HepG2 (cell line): ENCODE measurements around the gene COPZ2. TPM values are rescaled to one million over a fixed set of nuclear protein-coding genes. Genes with fewer than 3 reads are reported as not detected.

ENCODE experiments used
- BCL6 ChIP-seq: IDR thresholded peaks from 2 replicates; pipeline ENCODE4 v1.6.1; 2016; ENCODE audit warnings: missing genetic modification reagents, missing compliant biosample characterization
- HMG20B ChIP-seq: conservative IDR thresholded peaks from 2 replicates; pipeline ENCODE4 v1.6.1; 2016; ENCODE audit warnings: missing genetic modification reagents, missing compliant biosample characterization
- HNF4A ChIP-seq: sonication (generic); formaldehyde crosslinking; IDR thresholded peaks from 2 replicates; pipeline ENCODE4 v1.4.0; 2020; ENCODE audit warnings: missing genetic modification reagents
- IRF2 ChIP-seq: IDR thresholded peaks from 2 replicates; pipeline ENCODE4 v1.6.1; 2018; ENCODE audit warnings: missing genetic modification reagents, missing compliant biosample characterization
- KMT2B ChIP-seq: IDR thresholded peaks from 2 replicates; pipeline ENCODE4 v1.6.1; 2016; ENCODE audit warnings: missing genetic modification reagents, missing compliant biosample characterization
- LCORL ChIP-seq, 2 experiments: fragments of 450-650 bp in 1 of 2; sonication (generic) in 1 of 2; formaldehyde crosslinking in 1 of 2; IDR thresholded peaks; 2 replicates each; pipeline versions ENCODE4 v1.5.0 to v1.6.1; 2017 to 2020; ENCODE audit warnings: antibody characterized with exemption in 1 of 2, missing genetic modification reagents in 1 of 2
- NBN ChIP-seq: fragments of 450-650 bp; conservative IDR thresholded peaks from 2 replicates; pipeline ENCODE4 v1.6.1; 2017
- NCOA2 ChIP-seq: sonication (generic); formaldehyde crosslinking; IDR thresholded peaks from 2 replicates; pipeline ENCODE4 v1.8.0; 2022; ENCODE audit warnings: inconsistent platforms
- SALL1 ChIP-seq: sonication (generic); formaldehyde crosslinking; IDR thresholded peaks from 2 replicates; pipeline ENCODE4 v1.8.0; 2022; ENCODE audit warnings: mild to moderate bottlenecking, missing genetic modification reagents
- ZNF20 ChIP-seq: sonication (generic); formaldehyde crosslinking; IDR thresholded peaks from 2 replicates; pipeline ENCODE4 v1.4.0; 2020; ENCODE audit warnings: mild to moderate bottlenecking, moderate library complexity, missing genetic modification reagents
- polyA plus RNA-seq, 8 experiments: library from polyadenylated mRNA; depleted of rRNA in 3 of 8; stranded (reverse) in 7 of 8; unstranded in 1 of 8; fragments of >200 nt; fragmentation: Illumina TruSeq in 4 of 8; extraction: Trizol in 4 of 8; gene quantifications; 2 replicates each; pipeline versions ENCODE4 v1.2.1 to v1.2.3, GENCODE V29; 2011 to 2016; ENCODE audit warnings: low read depth in 4 of 8, missing spikeins in 1 of 8, mixed read lengths in 1 of 8; ENCODE audit not compliant: insufficient read depth in 1 of 8
- total RNA-seq, 5 experiments: library from RNA; depleted of rRNA; stranded (reverse); fragments of >200 nt; fragmentation: Illumina TruSeq; extraction: Trizol; gene quantifications; 2 replicates each; pipeline ENCODE4 v1.2.3, GENCODE V29; 2016; ENCODE audit warnings: low read depth in 1 of 5
- TF ChIP-seq, protein P1 (sequence below): conservative IDR thresholded peaks from 2 replicates; pipeline ENCODE4 v1.6.1; 2018; ENCODE audit warnings: missing genetic modification reagents
- TF ChIP-seq, protein P2 (sequence below): sonication (generic); formaldehyde crosslinking; IDR thresholded peaks from 2 replicates; pipeline ENCODE4 v1.5.0; 2020; ENCODE audit warnings: mild to moderate bottlenecking, missing genetic modification reagents, moderate library complexity
- TF ChIP-seq, protein P3 (sequence below): sonication (generic); formaldehyde crosslinking; IDR thresholded peaks from 2 replicates; pipeline ENCODE4 v1.9.0; 2022; ENCODE audit warnings: low read depth, missing genetic modification reagents
- TF ChIP-seq, protein P4 (sequence below): IDR thresholded peaks from 2 replicates; pipeline ENCODE4 v1.4.0; 2020; ENCODE audit warnings: mild to moderate bottlenecking, missing genetic modification reagents
- TF ChIP-seq, protein P5 (sequence below): sonication (generic); formaldehyde crosslinking; IDR thresholded peaks from 2 replicates; pipeline ENCODE4 v1.5.1; 2020; ENCODE audit warnings: mild to moderate bottlenecking, missing genetic modification reagents, moderate library complexity

The COPZ2 gene
- total and polyA plus RNA-seq, 2 of the 13 experiments (the other 11 are each of a cell fraction or from before 2014, with no cell fraction given) = 0.61 to 1.5 TPM

DNA sequence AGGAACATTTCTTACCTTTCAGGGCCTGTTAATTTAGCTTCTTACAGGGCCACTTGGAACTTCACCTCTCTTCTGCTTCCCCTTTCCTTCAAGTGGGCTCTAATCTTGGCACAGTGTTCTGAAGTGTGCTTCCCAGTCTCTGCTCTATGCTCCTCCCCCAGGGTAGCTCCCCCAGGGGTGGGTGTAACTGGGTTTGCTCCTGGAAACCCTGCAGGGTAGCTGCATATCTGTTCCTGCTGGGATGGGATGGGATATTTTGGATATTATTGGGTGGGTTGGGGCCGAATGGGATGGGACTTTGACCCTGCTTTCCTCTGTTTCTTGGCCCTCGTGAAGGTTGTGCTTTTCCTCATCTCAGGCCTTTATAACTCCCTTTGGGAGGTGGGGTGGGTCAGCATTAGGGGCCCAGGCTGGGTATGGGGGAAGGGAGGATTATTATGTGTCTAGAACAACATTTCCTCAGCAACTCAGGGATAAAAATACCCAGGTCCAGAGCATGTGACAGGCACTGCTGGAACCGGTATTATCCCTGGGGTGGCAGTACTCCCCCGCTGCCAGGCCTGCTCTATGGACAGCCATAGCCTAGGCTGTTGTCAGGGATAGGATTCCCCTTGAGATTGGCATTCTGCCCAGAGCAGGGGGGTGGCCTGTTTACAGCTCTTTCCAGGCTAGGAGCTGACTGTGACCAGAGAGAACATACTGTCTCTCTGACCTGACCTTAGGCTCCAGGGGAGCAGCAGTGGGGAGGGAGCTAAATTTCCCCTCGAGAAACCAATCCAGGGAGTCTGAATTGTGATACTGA is 15.6 kb upstream of the COPZ2 start (continued):
- TF ChIP-seq, protein P1, sequence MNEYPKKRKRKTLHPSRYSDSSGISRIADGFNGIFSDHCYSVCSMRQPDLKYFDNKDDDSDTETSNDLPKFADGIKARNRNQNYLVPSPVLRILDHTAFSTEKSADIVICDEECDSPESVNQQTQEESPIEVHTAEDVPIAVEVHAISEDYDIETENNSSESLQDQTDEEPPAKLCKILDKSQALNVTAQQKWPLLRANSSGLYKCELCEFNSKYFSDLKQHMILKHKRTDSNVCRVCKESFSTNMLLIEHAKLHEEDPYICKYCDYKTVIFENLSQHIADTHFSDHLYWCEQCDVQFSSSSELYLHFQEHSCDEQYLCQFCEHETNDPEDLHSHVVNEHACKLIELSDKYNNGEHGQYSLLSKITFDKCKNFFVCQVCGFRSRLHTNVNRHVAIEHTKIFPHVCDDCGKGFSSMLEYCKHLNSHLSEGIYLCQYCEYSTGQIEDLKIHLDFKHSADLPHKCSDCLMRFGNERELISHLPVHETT (CRISPR knock-in tag) = no peak
- TF ChIP-seq, protein P2, sequence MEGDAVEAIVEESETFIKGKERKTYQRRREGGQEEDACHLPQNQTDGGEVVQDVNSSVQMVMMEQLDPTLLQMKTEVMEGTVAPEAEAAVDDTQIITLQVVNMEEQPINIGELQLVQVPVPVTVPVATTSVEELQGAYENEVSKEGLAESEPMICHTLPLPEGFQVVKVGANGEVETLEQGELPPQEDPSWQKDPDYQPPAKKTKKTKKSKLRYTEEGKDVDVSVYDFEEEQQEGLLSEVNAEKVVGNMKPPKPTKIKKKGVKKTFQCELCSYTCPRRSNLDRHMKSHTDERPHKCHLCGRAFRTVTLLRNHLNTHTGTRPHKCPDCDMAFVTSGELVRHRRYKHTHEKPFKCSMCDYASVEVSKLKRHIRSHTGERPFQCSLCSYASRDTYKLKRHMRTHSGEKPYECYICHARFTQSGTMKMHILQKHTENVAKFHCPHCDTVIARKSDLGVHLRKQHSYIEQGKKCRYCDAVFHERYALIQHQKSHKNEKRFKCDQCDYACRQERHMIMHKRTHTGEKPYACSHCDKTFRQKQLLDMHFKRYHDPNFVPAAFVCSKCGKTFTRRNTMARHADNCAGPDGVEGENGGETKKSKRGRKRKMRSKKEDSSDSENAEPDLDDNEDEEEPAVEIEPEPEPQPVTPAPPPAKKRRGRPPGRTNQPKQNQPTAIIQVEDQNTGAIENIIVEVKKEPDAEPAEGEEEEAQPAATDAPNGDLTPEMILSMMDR = peak; percentile 37
- 0 out of 2 replicates have a peak, but pooled peaks have one; percentile 1 for TF ChIP-seq KMT2B (CRISPR knock-in tag)
- no peak for TF ChIP-seq ZNF20 (CRISPR knock-in tag)
- peak; percentile 2; the same call in 1 of the 2 replicates for TF ChIP-seq HNF4A (CRISPR knock-in tag)
- TF ChIP-seq SALL1 (CRISPR knock-in tag) = peak; percentile 53; the same call in 1 of the 2 replicates
- TF ChIP-seq NBN = no peak
- no peak for TF ChIP-seq HMG20B (CRISPR knock-in tag)
- TF ChIP-seq LCORL (IDR thresholded peaks at IDR 0.05) = no peak
- TF ChIP-seq LCORL (CRISPR knock-in tag; IDR thresholded peaks at IDR 0.05) = 0 out of 2 replicates have a peak, but pooled peaks have one; percentile 15
- TF ChIP-seq, protein P3, sequence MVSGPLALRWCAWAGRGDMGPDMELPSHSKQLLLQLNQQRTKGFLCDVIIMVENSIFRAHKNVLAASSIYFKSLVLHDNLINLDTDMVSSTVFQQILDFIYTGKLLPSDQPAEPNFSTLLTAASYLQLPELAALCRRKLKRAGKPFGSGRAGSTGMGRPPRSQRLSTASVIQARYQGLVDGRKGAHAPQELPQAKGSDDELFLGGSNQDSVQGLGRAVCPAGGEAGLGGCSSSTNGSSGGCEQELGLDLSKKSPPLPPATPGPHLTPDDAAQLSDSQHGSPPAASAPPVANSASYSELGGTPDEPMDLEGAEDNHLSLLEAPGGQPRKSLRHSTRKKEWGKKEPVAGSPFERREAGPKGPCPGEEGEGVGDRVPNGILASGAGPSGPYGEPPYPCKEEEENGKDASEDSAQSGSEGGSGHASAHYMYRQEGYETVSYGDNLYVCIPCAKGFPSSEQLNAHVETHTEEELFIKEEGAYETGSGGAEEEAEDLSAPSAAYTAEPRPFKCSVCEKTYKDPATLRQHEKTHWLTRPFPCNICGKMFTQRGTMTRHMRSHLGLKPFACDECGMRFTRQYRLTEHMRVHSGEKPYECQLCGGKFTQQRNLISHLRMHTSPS (CRISPR knock-in tag) = peak; percentile 46; the same call in 1 of the 2 replicates
- TF ChIP-seq, protein P4, sequence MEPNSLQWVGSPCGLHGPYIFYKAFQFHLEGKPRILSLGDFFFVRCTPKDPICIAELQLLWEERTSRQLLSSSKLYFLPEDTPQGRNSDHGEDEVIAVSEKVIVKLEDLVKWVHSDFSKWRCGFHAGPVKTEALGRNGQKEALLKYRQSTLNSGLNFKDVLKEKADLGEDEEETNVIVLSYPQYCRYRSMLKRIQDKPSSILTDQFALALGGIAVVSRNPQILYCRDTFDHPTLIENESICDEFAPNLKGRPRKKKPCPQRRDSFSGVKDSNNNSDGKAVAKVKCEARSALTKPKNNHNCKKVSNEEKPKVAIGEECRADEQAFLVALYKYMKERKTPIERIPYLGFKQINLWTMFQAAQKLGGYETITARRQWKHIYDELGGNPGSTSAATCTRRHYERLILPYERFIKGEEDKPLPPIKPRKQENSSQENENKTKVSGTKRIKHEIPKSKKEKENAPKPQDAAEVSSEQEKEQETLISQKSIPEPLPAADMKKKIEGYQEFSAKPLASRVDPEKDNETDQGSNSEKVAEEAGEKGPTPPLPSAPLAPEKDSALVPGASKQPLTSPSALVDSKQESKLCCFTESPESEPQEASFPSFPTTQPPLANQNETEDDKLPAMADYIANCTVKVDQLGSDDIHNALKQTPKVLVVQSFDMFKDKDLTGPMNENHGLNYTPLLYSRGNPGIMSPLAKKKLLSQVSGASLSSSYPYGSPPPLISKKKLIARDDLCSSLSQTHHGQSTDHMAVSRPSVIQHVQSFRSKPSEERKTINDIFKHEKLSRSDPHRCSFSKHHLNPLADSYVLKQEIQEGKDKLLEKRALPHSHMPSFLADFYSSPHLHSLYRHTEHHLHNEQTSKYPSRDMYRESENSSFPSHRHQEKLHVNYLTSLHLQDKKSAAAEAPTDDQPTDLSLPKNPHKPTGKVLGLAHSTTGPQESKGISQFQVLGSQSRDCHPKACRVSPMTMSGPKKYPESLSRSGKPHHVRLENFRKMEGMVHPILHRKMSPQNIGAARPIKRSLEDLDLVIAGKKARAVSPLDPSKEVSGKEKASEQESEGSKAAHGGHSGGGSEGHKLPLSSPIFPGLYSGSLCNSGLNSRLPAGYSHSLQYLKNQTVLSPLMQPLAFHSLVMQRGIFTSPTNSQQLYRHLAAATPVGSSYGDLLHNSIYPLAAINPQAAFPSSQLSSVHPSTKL (CRISPR knock-in tag) = peak; percentile 53
- TF ChIP-seq, protein P5, sequence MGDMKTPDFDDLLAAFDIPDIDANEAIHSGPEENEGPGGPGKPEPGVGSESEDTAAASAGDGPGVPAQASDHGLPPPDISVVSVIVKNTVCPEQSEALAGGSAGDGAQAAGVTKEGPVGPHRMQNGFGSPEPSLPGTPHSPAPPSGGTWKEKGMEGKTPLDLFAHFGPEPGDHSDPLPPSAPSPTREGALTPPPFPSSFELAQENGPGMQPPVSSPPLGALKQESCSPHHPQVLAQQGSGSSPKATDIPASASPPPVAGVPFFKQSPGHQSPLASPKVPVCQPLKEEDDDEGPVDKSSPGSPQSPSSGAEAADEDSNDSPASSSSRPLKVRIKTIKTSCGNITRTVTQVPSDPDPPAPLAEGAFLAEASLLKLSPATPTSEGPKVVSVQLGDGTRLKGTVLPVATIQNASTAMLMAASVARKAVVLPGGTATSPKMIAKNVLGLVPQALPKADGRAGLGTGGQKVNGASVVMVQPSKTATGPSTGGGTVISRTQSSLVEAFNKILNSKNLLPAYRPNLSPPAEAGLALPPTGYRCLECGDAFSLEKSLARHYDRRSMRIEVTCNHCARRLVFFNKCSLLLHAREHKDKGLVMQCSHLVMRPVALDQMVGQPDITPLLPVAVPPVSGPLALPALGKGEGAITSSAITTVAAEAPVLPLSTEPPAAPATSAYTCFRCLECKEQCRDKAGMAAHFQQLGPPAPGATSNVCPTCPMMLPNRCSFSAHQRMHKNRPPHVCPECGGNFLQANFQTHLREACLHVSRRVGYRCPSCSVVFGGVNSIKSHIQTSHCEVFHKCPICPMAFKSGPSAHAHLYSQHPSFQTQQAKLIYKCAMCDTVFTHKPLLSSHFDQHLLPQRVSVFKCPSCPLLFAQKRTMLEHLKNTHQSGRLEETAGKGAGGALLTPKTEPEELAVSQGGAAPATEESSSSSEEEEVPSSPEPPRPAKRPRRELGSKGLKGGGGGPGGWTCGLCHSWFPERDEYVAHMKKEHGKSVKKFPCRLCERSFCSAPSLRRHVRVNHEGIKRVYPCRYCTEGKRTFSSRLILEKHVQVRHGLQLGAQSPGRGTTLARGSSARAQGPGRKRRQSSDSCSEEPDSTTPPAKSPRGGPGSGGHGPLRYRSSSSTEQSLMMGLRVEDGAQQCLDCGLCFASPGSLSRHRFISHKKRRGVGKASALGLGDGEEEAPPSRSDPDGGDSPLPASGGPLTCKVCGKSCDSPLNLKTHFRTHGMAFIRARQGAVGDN = peak; percentile 47
- TF ChIP-seq BCL6 (CRISPR knock-in tag) = 0 out of 2 replicates have a peak, but pooled peaks have one; percentile 25
- TF ChIP-seq NCOA2 (CRISPR knock-in tag) = no peak
- 0 out of 2 replicates have a peak, but pooled peaks have one; percentile 19 for TF ChIP-seq IRF2 (CRISPR knock-in tag)
